GM18507 (cell line): ENCODE results near the gene KY.

Source experiments
- DNase-seq: peaks from one replicate; pipeline ENCODE4 v3.0.0; 2011; ENCODE audit warnings: low read depth; ENCODE audit not compliant: insufficient read length; ENCODE audit errors: extremely low spot score
- FAIRE-seq: peaks from 2 replicates; lab custom pipeline; 2011; peaks lifted over from hg19 to GRCh38; lab: Jason Lieb, UNC

The KY gene

GRCh38 chr3:134647902-134648760 lies 2.7 kb downstream of the KY start:
- no peak for DNase-seq
- no peak for FAIRE-seq

GRCh38 chr3:134646086-134646485 lies 4.7 kb downstream of the KY start:
- no peak for FAIRE-seq
- DNase-seq = no peak

- FAIRE-seq (no peak), DNase-seq (no peak)
Measured at GRCh38 chr3:134645515-134645914, 5.3 kb downstream of the KY start.

GRCh38 chr3:134644731-134645514 lies 5.9 kb downstream of the KY start:
- no peak for DNase-seq
- FAIRE-seq = no peak

- no peak for FAIRE-seq
Measured at GRCh38 chr3:134643150-134643675, 7.6 kb downstream of the KY start.

GRCh38 chr3:134642445-134643149 lies 8.2 kb downstream of the KY start:
- FAIRE-seq (no peak), DNase-seq (no peak)

More at GRCh38 chr3:134643150-134643675, 7.6 kb downstream of the KY start:
- DNase-seq = no peak

GRCh38 chr3:134641671-134642300 lies 9.0 kb downstream of the KY start:
- no peak for DNase-seq
- FAIRE-seq = no peak

GRCh38 chr3:134640872-134641470 lies 9.9 kb downstream of the KY start:
- peak; percentile 24 for FAIRE-seq
- DNase-seq = no peak

- FAIRE-seq (no peak), DNase-seq (no peak)
Measured at GRCh38 chr3:134640378-134640777, 10.4 kb downstream of the KY start.

GRCh38 chr3:134638385-134639030 lies 12.3 kb downstream of the KY start:
- FAIRE-seq (no peak), DNase-seq (no peak)

- FAIRE-seq (no peak), DNase-seq (no peak)
Measured at GRCh38 chr3:134636406-134636805, 14.4 kb downstream of the KY start.

GRCh38 chr3:134630506-134630905 lies 20.3 kb downstream of the KY start:
- DNase-seq (no peak), FAIRE-seq (no peak)

GRCh38 chr3:134628884-134629283 lies 21.9 kb downstream of the KY start:
- no peak for DNase-seq
- no peak for FAIRE-seq

GRCh38 chr3:134627831-134628230 lies 23.0 kb downstream of the KY start:
- FAIRE-seq (no peak), DNase-seq (no peak)

- FAIRE-seq = no peak
- DNase-seq = no peak
Measured at GRCh38 chr3:134625885-134626741, 24.7 kb downstream of the KY start.

GRCh38 chr3:134625462-134625861 lies 25.4 kb downstream of the KY start:
- FAIRE-seq (no peak), DNase-seq (no peak)

- DNase-seq = no peak
- FAIRE-seq = no peak
Measured at GRCh38 chr3:134624537-134625287, 26.1 kb downstream of the KY start.
